ENCODE measurements around the gene CEACAM1. TPM values are rescaled to one million over a fixed set of nuclear protein-coding genes. Genes with fewer than 3 reads are reported as not detected.

CEACAM1 gene
- total RNA-seq, 2 experiments from 2014 or later, result 1.2 to 2.0 TPM

DNA sequence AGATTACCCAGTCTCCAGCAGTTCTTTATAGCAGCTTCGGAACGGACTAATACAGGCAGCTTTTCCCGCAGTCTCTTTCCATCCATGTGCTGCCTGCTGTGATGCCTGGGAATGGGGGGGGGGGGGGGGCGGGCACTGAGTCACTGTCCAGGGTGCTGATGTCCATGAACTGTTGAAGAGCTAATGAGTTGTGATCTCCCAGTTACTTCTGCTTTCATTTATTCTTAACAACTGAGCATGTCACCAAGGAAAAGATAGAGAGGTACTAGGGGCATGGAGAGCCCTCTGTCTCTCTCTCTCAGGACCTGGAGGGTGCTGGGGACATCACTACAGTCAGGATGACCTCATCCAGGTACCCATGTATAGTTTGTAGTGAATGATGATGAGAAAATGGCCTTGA lies 20.3 kb upstream of the CEACAM1 start:
- Histone ChIP-seq H3K4me1 (ENCODE audit: insufficient read depth, low read length) (no peaks in the 10 kb centered on the region), H3K27me3 (ENCODE audit: control insufficient read depth in 1 of 2, insufficient read depth in 2 of 2, low read length in 2 of 2) (peaks cover 0 to under 1% of the 10 kb centered on the region in 2 experiments), H3K27ac (ENCODE audit: low read depth in 1 of 2, low read length in 2 of 2) (no peak overlapping the region), H3K36me3 (ENCODE audit: insufficient read depth, low read length) (no peaks in the 10 kb centered on the region), H3K9me3 (ENCODE audit: control insufficient read depth in 1 of 2, insufficient read depth in 1 of 2, low read length in 2 of 2) (peaks cover 0 to 5% of the 10 kb centered on the region in 2 experiments), H3K4me3 (ENCODE audit: low read length) (no peak overlapping the region)
- CTCF ChIA-PET, result no interaction called here
- no peaks in the 10 kb centered on the region for H3K4me1 Mint-ChIP-seq (ENCODE audit: low read depth)
- no peak overlapping the region for H3K27ac Mint-ChIP-seq
- POLR2A ChIA-PET, result no interaction called here
- TF ChIP-seq, protein P1, sequence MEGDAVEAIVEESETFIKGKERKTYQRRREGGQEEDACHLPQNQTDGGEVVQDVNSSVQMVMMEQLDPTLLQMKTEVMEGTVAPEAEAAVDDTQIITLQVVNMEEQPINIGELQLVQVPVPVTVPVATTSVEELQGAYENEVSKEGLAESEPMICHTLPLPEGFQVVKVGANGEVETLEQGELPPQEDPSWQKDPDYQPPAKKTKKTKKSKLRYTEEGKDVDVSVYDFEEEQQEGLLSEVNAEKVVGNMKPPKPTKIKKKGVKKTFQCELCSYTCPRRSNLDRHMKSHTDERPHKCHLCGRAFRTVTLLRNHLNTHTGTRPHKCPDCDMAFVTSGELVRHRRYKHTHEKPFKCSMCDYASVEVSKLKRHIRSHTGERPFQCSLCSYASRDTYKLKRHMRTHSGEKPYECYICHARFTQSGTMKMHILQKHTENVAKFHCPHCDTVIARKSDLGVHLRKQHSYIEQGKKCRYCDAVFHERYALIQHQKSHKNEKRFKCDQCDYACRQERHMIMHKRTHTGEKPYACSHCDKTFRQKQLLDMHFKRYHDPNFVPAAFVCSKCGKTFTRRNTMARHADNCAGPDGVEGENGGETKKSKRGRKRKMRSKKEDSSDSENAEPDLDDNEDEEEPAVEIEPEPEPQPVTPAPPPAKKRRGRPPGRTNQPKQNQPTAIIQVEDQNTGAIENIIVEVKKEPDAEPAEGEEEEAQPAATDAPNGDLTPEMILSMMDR (IDR thresholded peaks at IDR 0.05), result no peak
- intact Hi-C loops (cut with DNase I, micrococcal nuclease), result no loop called here
- peaks cover 30% of the 10 kb centered on the region for H3K27me3 Mint-ChIP-seq
- no peak for DNase-seq
- no peak overlapping the region for H3K4me3 Mint-ChIP-seq
- ATAC-seq (ENCODE audit: poor library complexity), result no peak
- H3K9me3 Mint-ChIP-seq, result peaks cover 7% of the 10 kb centered on the region
- no peaks in the 10 kb centered on the region for H3K36me3 Mint-ChIP-seq (ENCODE audit: low read depth)

DNA sequence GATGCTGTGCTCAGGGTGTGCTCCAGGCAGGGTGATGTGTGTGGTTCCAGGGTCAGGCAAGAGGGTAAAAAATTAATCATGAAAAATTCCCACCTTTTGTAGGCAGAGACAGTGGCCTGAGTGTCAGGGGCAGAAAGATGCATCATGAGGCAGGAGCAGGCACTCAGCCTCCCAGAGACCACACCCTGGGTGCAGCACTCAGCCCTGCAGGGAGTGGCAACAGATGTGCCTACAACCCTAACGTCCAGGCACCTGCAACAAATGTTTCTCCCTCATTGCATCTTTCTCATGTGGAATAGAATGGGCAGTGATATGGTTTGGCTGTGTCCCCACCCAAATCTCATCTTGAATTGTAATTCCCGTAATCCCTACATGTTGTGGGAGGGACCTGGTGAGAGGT lies 19.6 kb upstream of the CEACAM1 start:
- no peak for DNase-seq
- Mint-ChIP-seq H3K4me3 (no peak overlapping the region), H3K4me1 (ENCODE audit: low read depth) (no peaks in the 10 kb centered on the region), H3K27ac (no peak overlapping the region), H3K27me3 (peaks cover 30% of the 10 kb centered on the region), H3K9me3 (peaks cover 7% of the 10 kb centered on the region), H3K36me3 (ENCODE audit: low read depth) (no peaks in the 10 kb centered on the region)
- ATAC-seq (ENCODE audit: poor library complexity), result no peak
- intact Hi-C loops (cut with DNase I, micrococcal nuclease), result no loop called here
- Histone ChIP-seq H3K36me3 (ENCODE audit: insufficient read depth, low read length) (no peaks in the 10 kb centered on the region), H3K27ac (ENCODE audit: low read depth in 1 of 2, low read length in 2 of 2) (no peak overlapping the region), H3K4me1 (ENCODE audit: insufficient read depth, low read length) (no peaks in the 10 kb centered on the region), H3K27me3 (ENCODE audit: control insufficient read depth in 1 of 2, insufficient read depth in 2 of 2, low read length in 2 of 2) (peaks cover 0 to 2% of the 10 kb centered on the region in 2 experiments), H3K4me3 (ENCODE audit: low read length) (no peak overlapping the region), H3K9me3 (ENCODE audit: control insufficient read depth in 1 of 2, insufficient read depth in 1 of 2, low read length in 2 of 2) (peaks cover 0 to 5% of the 10 kb centered on the region in 2 experiments)
- CTCF ChIA-PET, result no interaction called here
- TF ChIP-seq, protein P1 (IDR thresholded peaks at IDR 0.05), result no peak
- POLR2A ChIA-PET, result no interaction called here

DNA sequence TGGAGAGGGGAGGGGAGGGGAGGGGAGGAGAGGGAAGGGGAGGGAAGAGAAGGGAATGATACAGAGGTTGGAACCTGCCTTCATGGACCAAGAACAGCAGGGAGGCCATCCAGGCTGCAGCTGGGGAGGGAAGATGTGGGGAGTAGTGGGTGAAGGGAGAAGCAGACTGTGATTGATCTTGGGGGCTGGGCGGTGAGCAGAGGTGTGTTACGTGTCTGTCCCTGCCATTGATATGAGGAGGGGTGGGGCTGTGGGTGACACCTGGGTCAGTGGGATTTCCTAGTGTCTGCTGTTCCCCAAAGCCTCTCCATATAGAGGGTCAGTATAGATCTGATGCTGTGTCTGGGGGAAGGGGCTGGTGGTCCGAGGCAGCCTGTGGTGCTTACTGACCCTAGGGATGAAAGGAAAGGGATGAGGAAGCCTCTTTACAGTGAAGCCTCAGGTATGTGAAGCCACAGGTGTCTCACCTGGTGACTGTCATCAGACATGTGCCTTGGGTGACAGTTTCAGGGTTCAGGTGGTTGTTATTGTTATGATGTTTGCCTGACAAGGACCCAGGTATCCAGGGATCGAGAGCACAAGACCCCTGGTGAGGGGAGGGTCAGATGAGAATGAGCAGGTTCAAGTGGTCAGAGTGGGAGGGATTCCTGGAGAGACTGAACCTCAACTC lies 18.7 kb upstream of the CEACAM1 start:
- H3K36me3 Mint-ChIP-seq (ENCODE audit: low read depth), result no peaks in the 10 kb centered on the region
- H3K9me3 ChIP-seq (ENCODE audit: control insufficient read depth in 1 of 2, insufficient read depth in 1 of 2, low read length in 2 of 2), result peaks cover 0 to 5% of the 10 kb centered on the region in 2 experiments
- H3K4me1 Mint-ChIP-seq (ENCODE audit: low read depth), result no peaks in the 10 kb centered on the region
- no peak overlapping the region for H3K4me3 Mint-ChIP-seq
- no peak overlapping the region for H3K27ac Mint-ChIP-seq
- no peaks in the 10 kb centered on the region for H3K36me3 ChIP-seq (ENCODE audit: insufficient read depth, low read length)
- TF ChIP-seq, protein P1 (IDR thresholded peaks at IDR 0.05), result no peak
- ATAC-seq (ENCODE audit: poor library complexity), result no peak
- no peaks in the 10 kb centered on the region for H3K4me1 ChIP-seq (ENCODE audit: insufficient read depth, low read length)
- H3K9me3 Mint-ChIP-seq, result peaks cover 7% of the 10 kb centered on the region
- peaks cover 0 to 2% of the 10 kb centered on the region in 2 experiments for H3K27me3 ChIP-seq (ENCODE audit: control insufficient read depth in 1 of 2, insufficient read depth in 2 of 2, low read length in 2 of 2)
- DNase-seq, result no peak
- peaks cover 30% of the 10 kb centered on the region for H3K27me3 Mint-ChIP-seq
- no peak overlapping the region for H3K4me3 ChIP-seq (ENCODE audit: low read length)
- H3K27ac ChIP-seq (ENCODE audit: low read depth in 1 of 2, low read length in 2 of 2), result no peak overlapping the region
- intact Hi-C loops (cut with DNase I, micrococcal nuclease), result no loop called here
- ChIA-PET POLR2A (no interaction called here), CTCF (no interaction called here)

All from CD4-positive, alpha-beta T cell (primary cell).